HG02981 (cell line): Measurements from ENCODE around the gene PTPRD.
"Not testable (repeated sequence)": the region's sequence is repeated elsewhere in the genome, so short reads cannot be mapped to it uniquely, and the experiment has no call there.

Source experiments
- ATAC-seq: cut with Tn5 transposase; IDR thresholded peaks from one replicate; pipeline ENCODE4 v1.9.1; 2021; ENCODE audit warnings: mild to moderate bottlenecking, moderate library complexity; ENCODE audit not compliant: unreplicated experiment

PTPRD gene

GRCh38 chr9:9099646-9100045 lies 1513.2 kb downstream of the PTPRD start:
- no peak for ATAC-seq

GRCh38 chr9:9097254-9097653 lies 1515.5 kb downstream of the PTPRD start:
- not testable (repeated sequence) for ATAC-seq

GRCh38 chr9:9091387-9091786 lies 1521.4 kb downstream of the PTPRD start:
- ATAC-seq = no peak

- ATAC-seq = no peak
Measured at GRCh38 chr9:9079473-9079872, 1533.3 kb downstream of the PTPRD start.

GRCh38 chr9:9078301-9078700 lies 1534.5 kb downstream of the PTPRD start:
- no peak for ATAC-seq

- ATAC-seq = no peak
Measured at GRCh38 chr9:9061627-9062026, 1551.2 kb downstream of the PTPRD start.

GRCh38 chr9:9054354-9054992 lies 1558.3 kb downstream of the PTPRD start:
- no peak for ATAC-seq

- no peak for ATAC-seq
Measured at GRCh38 chr9:9045572-9045971, 1567.2 kb downstream of the PTPRD start.

- ATAC-seq = no peak
Measured at GRCh38 chr9:9045072-9045471, 1567.7 kb downstream of the PTPRD start.

- not testable (repeated sequence) for ATAC-seq
Measured at GRCh38 chr9:9043788-9044187, 1569.0 kb downstream of the PTPRD start.

- no peak for ATAC-seq
Measured at GRCh38 chr9:9041756-9042155, 1571.0 kb downstream of the PTPRD start.

GRCh38 chr9:9033022-9033421 lies 1579.8 kb downstream of the PTPRD start:
- no peak for ATAC-seq

- ATAC-seq = no peak
Measured at GRCh38 chr9:9016597-9016996, 1596.2 kb downstream of the PTPRD start.

GRCh38 chr9:9004810-9005209 lies 1608.0 kb downstream of the PTPRD start:
- no peak for ATAC-seq

- no peak for ATAC-seq
Measured at GRCh38 chr9:9002826-9003583, 1609.8 kb downstream of the PTPRD start.

GRCh38 chr9:8980496-8981013 lies 1632.2 kb downstream of the PTPRD start:
- ATAC-seq = no peak

- no peak for ATAC-seq
Measured at GRCh38 chr9:8978334-8978733, 1634.5 kb downstream of the PTPRD start.

GRCh38 chr9:8968350-8968749 lies 1644.5 kb downstream of the PTPRD start:
- not testable (repeated sequence) for ATAC-seq

GRCh38 chr9:8963885-8964284 lies 1648.9 kb downstream of the PTPRD start:
- no peak for ATAC-seq

- no peak for ATAC-seq
Measured at GRCh38 chr9:8962084-8962483, 1650.7 kb downstream of the PTPRD start.

GRCh38 chr9:8961186-8961851 lies 1651.5 kb downstream of the PTPRD start:
- no peak for ATAC-seq

- no peak for ATAC-seq
Measured at GRCh38 chr9:8960254-8960653, 1652.5 kb downstream of the PTPRD start.
